HepG2 (cell line): ENCODE measurements around the gene TRIM72. TPM values are rescaled to one million over a fixed set of nuclear protein-coding genes. Genes with fewer than 3 reads are reported as not detected.
A peak's percentile ranks its signal among the peaks of the same experiment; 100 is the strongest.

Experiments
- HNF4A ChIP-seq: sonication (generic); formaldehyde crosslinking; IDR thresholded peaks from 2 replicates; pipeline ENCODE4 v1.4.0; 2020; ENCODE audit warnings: missing genetic modification reagents
- KDM1A ChIP-seq: IDR thresholded peaks from 2 replicates; pipeline ENCODE4 v1.6.1; 2016; ENCODE audit warnings: missing compliant biosample characterization
- KDM5B ChIP-seq: sonication (generic); formaldehyde crosslinking; IDR thresholded peaks from 2 replicates; pipeline ENCODE4 v1.4.0; 2020; ENCODE audit warnings: missing genetic modification reagents, mild to moderate bottlenecking, borderline replicate concordance
- MEIS1 ChIP-seq: sonication (generic); formaldehyde crosslinking; IDR thresholded peaks from 2 replicates; pipeline ENCODE4 v1.9.0; 2021; ENCODE audit warnings: mild to moderate bottlenecking, missing genetic modification reagents, moderate library complexity, borderline replicate concordance
- MEIS2 ChIP-seq: sonication (generic); formaldehyde crosslinking; IDR thresholded peaks from 2 replicates; pipeline ENCODE4 v1.9.0; 2021; ENCODE audit warnings: mild to moderate bottlenecking, missing genetic modification reagents
- NBN ChIP-seq: fragments of 450-650 bp; conservative IDR thresholded peaks from 2 replicates; pipeline ENCODE4 v1.6.1; 2017
- NCOA5 ChIP-seq: sonication (generic); formaldehyde crosslinking; IDR thresholded peaks from 2 replicates; pipeline ENCODE4 v1.4.0; 2020; ENCODE audit warnings: missing genetic modification reagents
- PCBP1 ChIP-seq: fragments of 200-400 bp; formaldehyde crosslinking; IDR thresholded peaks from 2 replicates; pipeline ENCODE4 v1.6.1; 2017; ENCODE audit warnings: mild to moderate bottlenecking, low read depth, low read length, borderline replicate concordance
- RAD21 ChIP-seq: fragments of 450-650 bp; formaldehyde crosslinking; IDR thresholded peaks from 2 replicates; pipeline ENCODE4 v1.5.0; 2020; ENCODE audit warnings: mild to moderate bottlenecking
- RCOR2 ChIP-seq: IDR thresholded peaks from 2 replicates; pipeline ENCODE4 v1.6.1; 2016; ENCODE audit warnings: missing biosample characterization, missing genetic modification reagents
- SETDB1 ChIP-seq: sonication (generic); formaldehyde crosslinking; IDR thresholded peaks from 2 replicates; pipeline ENCODE4 v1.5.1; 2020; ENCODE audit warnings: missing genetic modification reagents, mild to moderate bottlenecking, borderline replicate concordance
- SIN3A ChIP-seq: IDR thresholded peaks from 2 replicates; pipeline ENCODE4 v1.6.1; 2011; ENCODE audit warnings: low read depth, mild to moderate bottlenecking, control low read depth, low read length, borderline replicate concordance
- SKI ChIP-seq: fragments of 450-650 bp; IDR thresholded peaks from one replicate; pipeline ENCODE4 v1.6.1; 2018; ENCODE audit warnings: mild to moderate bottlenecking; ENCODE audit not compliant: partially characterized antibody
- SMAD3 ChIP-seq: sonication (generic); formaldehyde crosslinking; IDR thresholded peaks from 2 replicates; pipeline ENCODE4 v1.4.0; 2020; ENCODE audit warnings: missing genetic modification reagents
- ZBTB20 ChIP-seq: sonication (generic); formaldehyde crosslinking; IDR thresholded peaks from 2 replicates; pipeline ENCODE4 v1.8.1; 2023; ENCODE audit warnings: missing genetic modification reagents, low read depth, mild to moderate bottlenecking, borderline replicate concordance
- ZNF142 ChIP-seq: sonication (generic); formaldehyde crosslinking; IDR thresholded peaks from 2 replicates; pipeline ENCODE4 v1.4.0; 2020; ENCODE audit warnings: missing genetic modification reagents
- ZNF232 ChIP-seq: sonication (generic); formaldehyde crosslinking; IDR thresholded peaks from 2 replicates; pipeline ENCODE4 v1.4.0; 2020; ENCODE audit warnings: missing genetic modification reagents, borderline replicate concordance
- ZNF317 ChIP-seq: sonication (generic); formaldehyde crosslinking; IDR thresholded peaks from 2 replicates; pipeline ENCODE4 v1.5.0; 2020; ENCODE audit warnings: mild to moderate bottlenecking, missing genetic modification reagents
- ZNF468 ChIP-seq: sonication (generic); formaldehyde crosslinking; IDR thresholded peaks from 2 replicates; pipeline ENCODE4 v1.8.0; 2022; ENCODE audit warnings: mild to moderate bottlenecking, moderate library complexity, missing genetic modification reagents
- ZNF484 ChIP-seq: sonication (generic); formaldehyde crosslinking; IDR thresholded peaks from 2 replicates; pipeline ENCODE4 v1.5.1; 2020; ENCODE audit warnings: mild to moderate bottlenecking, low read depth, missing genetic modification reagents, borderline replicate concordance
- ZNF550 ChIP-seq: sonication (generic); formaldehyde crosslinking; IDR thresholded peaks from 2 replicates; pipeline ENCODE4 v1.4.0; 2020; ENCODE audit warnings: mild to moderate bottlenecking, missing genetic modification reagents, borderline replicate concordance
- ZNF567 ChIP-seq: sonication (generic); formaldehyde crosslinking; IDR thresholded peaks from 2 replicates; pipeline ENCODE4 v1.8.1; 2023; ENCODE audit warnings: mild to moderate bottlenecking, missing genetic modification reagents, borderline replicate concordance
- ZNF83 ChIP-seq: sonication (generic); formaldehyde crosslinking; IDR thresholded peaks from 2 replicates; pipeline ENCODE4 v1.4.0; 2020; ENCODE audit warnings: missing genetic modification reagents, mild to moderate bottlenecking, borderline replicate concordance
- ZZZ3 ChIP-seq: sonication (generic); formaldehyde crosslinking; IDR thresholded peaks from 2 replicates; pipeline ENCODE4 v1.4.0; 2020; ENCODE audit warnings: missing genetic modification reagents, mild to moderate bottlenecking, borderline replicate concordance
- polyA plus RNA-seq, 8 experiments: library from polyadenylated mRNA; depleted of rRNA in 3 of 8; stranded (reverse) in 7 of 8; unstranded in 1 of 8; fragments of >200 nt; fragmentation: Illumina TruSeq in 4 of 8; extraction: Trizol in 4 of 8; gene quantifications; 2 replicates each; pipeline versions ENCODE4 v1.2.1 to v1.2.3, GENCODE V29; 2011 to 2016; ENCODE audit warnings: low read depth in 4 of 8, missing spikeins in 1 of 8, mixed read lengths in 1 of 8; ENCODE audit not compliant: insufficient read depth in 1 of 8
- total RNA-seq, 5 experiments: library from RNA; depleted of rRNA; stranded (reverse); fragments of >200 nt; fragmentation: Illumina TruSeq; extraction: Trizol; gene quantifications; 2 replicates each; pipeline ENCODE4 v1.2.3, GENCODE V29; 2016; ENCODE audit warnings: low read depth in 1 of 5

TRIM72 gene
- total and polyA plus RNA-seq, 2 of the 13 experiments (the other 11 are each of a cell fraction or from before 2014, with no cell fraction given): not detected

- TF ChIP-seq ZZZ3 (0 out of 2 replicates have a peak, but pooled peaks have one; percentile 37), NCOA5 (CRISPR knock-in tag) (no peak), SKI (no peak), KDM1A (CRISPR knock-in tag) (peak; percentile 21; the same call in 1 of the 2 replicates), SIN3A (peak; percentile 54; the same call in 1 of the 2 replicates), RCOR2 (CRISPR knock-in tag) (0 out of 2 replicates have a peak, but pooled peaks have one; percentile 5), ZNF484 (no peak), MEIS2 (peak; percentile 16; the same call in 1 of the 2 replicates), ZNF232 (peak; percentile 5; the same call in 1 of the 2 replicates), ZNF83 (0 out of 2 replicates have a peak, but pooled peaks have one; percentile 35), ZBTB20 (CRISPR knock-in tag) (no peak), PCBP1 (peak; percentile 57; the same call in 1 of the 2 replicates), NBN (no peak), KDM5B (CRISPR knock-in tag) (0 out of 2 replicates have a peak, but pooled peaks have one; percentile 27), ZNF468 (CRISPR knock-in tag) (no peak), SETDB1 (0 out of 2 replicates have a peak, but pooled peaks have one; percentile 57), ZNF550 (CRISPR knock-in tag) (peak; percentile 96), SMAD3 (no peak), HNF4A (no peak), MEIS1 (peak; percentile 29; the same call in 1 of the 2 replicates), ZNF142 (0 out of 2 replicates have a peak, but pooled peaks have one; percentile 33), ZNF567 (CRISPR knock-in tag) (0 out of 2 replicates have a peak, but pooled peaks have one; percentile 77), RAD21 (CRISPR knock-in tag) (0 out of 2 replicates have a peak, but pooled peaks have one; percentile 9), ZNF317 (CRISPR knock-in tag) (peak; percentile 61; the same call in 1 of the 2 replicates)
These were observed 34.6 kb upstream of the TRIM72 start (continued) for GRCh38 chr16:31179219-31179746.
